SHP77 treated with DMSO at 0.1 percent for 48 hours (cell line): ENCODE results near the gene STIM1.
A peak's percentile ranks its signal among the peaks of the same experiment; 100 is the strongest.

Experiments
- DNase-seq: peaks from one replicate; lab custom pipeline; 2025; lab: John Stamatoyannopoulos, UW

The STIM1 gene

DNA sequence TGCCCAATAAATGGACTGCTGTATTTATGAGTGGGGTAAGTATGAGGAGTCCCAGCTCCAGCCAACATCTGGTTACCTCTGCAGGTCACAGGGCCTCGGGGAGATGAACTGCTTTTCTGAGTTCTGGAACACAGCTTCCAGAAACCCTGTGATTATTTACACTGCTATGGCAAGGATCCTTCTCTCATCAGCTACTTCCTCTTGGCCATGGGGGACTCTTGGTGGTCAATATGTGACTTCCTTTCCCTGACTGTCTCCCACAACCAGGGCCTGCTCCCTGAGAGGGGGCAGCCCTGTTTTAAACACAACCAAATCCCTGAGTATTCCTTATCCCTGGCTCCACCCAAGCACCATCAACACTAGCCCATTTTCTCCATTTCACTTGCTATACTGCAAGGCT lies 24.7 kb upstream of the STIM1 start:
- DNase-seq = no peak

GRCh38 chr11:3831378-3832239 lies 23.9 kb upstream of the STIM1 start:
- DNase-seq = no peak

- no peak for DNase-seq
These were observed 22.6 kb upstream of the STIM1 start for GRCh38 chr11:3832816-3833215.

- DNase-seq = no peak
These were observed 22.0 kb upstream of the STIM1 start for GRCh38 chr11:3833449-3833848.

- DNase-seq = no peak
These were observed 21.2 kb upstream of the STIM1 start for GRCh38 chr11:3834349-3834663.

GRCh38 chr11:3834664-3835461 lies 20.6 kb upstream of the STIM1 start:
- DNase-seq = no peak

DNA sequence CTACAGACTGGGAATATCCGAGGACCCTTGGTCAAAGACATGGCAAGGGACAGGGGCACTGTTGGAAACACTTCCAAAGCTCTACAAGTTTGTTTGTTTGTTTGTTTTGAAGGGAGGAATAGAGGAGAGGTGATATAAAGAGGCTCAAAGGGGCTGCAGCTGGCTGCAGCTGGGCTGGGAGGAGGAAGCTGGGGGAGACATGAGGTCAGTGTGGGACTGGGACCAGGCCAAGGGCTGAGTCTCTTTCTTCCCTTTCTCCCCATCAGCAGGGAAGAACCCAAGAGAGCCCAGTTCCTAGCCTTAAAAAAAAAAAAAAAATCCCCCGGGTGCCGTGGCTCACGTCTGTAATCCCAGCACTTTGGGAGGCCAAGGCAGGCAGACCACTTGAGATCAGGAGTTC lies 19.7 kb upstream of the STIM1 start:
- no peak for DNase-seq

DNA sequence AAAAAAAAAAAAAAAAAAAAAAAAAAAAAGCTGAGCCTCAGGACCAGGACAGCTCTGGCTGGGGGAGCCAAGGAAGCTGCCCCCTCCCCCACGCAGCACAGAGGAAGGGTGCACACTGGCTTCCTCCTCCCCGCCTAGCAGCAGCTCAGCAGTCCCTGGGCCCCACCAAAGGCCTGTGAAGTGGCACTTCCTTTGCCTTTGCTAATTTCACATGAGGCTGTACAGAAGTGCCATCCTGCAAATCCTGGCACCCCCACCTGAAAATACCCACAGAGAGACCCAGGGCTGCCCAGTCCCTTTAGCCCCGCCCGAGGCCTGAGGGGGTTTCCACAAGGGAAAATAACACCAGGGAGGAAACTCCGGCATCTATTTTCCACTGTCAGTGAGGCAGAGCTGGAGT lies 18.6 kb upstream of the STIM1 start:
- DNase-seq = no peak

GRCh38 chr11:3837793-3838192 lies 17.7 kb upstream of the STIM1 start:
- DNase-seq = no peak

DNA sequence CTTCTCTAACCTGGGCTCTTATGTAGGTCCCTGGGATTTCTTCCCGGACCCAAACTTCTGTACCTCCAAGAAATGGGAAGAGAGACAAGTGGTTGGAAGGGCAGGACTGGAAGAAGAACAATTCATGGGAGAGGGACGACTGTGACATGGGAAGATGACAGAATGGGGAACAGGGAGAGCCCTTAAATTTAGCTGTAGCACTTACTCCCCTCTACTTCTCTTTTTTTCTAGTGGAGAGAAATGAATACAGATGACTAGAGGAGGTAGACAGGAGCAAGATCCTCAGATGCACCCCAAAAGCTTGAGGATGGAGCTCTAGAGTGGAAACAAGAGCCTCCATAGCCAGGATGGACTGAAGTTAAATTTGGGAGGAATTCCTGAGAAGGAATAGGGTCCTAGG lies 17.0 kb upstream of the STIM1 start:
- DNase-seq = no peak

- DNase-seq = no peak
These were observed 15.2 kb upstream of the STIM1 start for GRCh38 chr11:3840004-3840869.

DNA sequence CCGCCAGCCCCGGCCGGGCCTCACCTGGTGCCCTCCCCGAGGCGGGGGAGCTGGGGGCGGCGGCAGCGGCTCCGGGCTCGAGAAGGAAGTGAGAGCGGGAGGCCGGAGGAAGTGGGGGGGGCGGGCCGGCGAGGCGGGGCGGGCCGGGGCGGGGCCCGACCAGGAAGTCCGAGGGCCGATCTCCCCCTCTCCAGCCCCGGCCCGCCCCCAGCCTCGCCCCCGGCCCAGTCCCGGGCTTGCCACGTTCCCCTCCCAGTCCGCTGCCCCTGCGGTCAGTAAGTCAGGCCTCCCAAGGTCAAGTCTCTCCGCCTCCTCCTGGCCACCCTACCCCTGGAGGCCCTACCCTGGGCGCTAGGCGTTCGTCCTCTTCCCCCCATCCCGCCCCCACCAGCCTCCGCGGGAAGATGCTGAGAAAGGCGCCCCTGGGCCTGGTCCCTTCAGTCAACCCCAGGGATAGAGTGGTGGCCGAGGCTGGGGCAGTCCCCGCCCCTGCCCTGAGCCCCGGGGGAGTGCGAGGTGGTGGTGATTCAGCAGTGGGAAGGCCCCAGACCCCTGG lies 14.5 kb upstream of the STIM1 start, which contains the start of gene RHOG:
RHOG (minus strand) TSS at position 90 of the 556 bp plus-strand sequence. CDS start 12,821 bp downstream, outside the sequence.
- DNase-seq = peak; percentile 52

DNA sequence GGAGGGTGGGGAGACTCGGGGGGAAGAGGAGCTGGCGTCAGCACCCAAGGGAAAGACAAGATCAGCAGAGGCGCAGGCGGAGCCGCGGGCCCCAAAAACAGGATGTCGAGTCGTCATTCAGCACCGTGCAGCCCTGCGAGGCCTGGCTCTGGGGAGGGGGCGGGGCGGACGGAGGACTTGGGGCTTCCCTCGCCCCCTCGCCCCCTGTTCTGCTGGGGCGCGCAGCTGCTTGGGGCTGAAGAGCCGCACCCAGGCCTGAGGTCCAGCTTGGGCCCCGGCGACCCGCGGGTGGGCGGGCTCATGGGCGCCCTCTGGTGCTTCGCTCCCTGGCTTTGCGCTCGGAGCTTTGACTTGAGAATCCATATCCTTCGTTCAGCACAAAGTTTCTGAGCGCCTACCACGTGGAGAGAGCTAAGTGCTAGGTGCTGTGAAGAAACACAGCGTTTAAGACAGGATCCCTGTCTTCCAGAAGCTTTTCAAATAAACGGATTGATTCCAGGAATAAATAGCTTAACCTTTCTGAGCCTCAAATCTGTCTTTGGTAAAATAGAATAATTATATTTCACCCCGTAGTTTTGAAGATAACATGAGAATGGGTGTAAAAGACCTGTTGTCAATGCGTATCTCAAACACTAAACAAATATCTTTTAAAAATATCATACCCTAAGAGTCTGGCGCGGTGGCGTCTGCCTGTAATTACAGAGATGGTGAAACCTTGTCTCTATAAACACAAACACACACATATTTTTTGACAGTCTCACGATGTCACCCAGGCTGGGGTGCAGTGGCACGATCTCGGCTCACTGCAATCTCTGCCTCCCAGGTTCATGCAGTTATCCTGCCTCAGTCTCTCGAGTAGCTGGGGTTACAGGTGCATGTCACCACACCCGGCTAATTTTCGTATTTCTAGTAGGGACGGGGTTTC lies 13.8 kb upstream of the STIM1 start:
- peak; percentile 65 for DNase-seq

DNA sequence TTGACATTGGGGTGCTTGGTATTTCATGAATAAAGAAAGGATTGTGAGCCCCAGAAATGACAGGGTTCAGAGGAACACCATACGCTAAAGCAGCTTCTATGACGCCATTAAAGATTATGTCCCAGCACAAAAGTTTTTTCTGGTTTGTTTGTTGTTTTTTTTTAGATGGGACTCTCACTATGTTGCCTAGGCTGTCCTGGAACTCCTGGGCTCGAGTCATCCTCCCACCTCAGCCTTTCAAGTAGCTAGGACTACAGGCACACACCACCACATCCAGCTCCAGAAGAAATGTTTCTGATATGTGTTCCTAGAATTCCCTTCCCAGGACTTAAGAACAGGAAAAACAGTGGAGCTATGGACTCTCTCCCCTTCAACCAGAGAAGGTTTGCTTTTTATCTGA lies 12.1 kb upstream of the STIM1 start:
- DNase-seq = no peak

- DNase-seq = no peak
These were observed 10.2 kb upstream of the STIM1 start for GRCh38 chr11:3845246-3845645.

DNA sequence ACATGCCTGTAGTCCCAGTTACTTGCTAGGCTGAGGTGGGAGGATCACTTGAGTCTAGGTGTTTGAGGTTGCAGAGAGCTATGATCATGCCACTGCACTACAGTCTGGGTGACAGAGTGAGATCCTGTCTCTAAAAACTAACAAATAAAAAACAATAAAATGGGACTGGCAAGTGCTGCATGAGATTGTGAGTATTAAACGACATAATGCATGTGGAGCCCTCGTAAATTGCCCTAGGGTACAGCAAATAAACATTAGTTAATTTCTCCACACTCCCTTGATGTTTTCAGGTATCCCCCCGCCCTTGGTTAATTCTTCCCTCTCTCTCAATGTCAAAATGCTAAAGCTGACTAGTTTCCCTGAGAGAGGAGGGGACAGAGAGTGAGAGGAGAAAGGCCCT lies 9.8 kb upstream of the STIM1 start:
- no peak for DNase-seq

DNA sequence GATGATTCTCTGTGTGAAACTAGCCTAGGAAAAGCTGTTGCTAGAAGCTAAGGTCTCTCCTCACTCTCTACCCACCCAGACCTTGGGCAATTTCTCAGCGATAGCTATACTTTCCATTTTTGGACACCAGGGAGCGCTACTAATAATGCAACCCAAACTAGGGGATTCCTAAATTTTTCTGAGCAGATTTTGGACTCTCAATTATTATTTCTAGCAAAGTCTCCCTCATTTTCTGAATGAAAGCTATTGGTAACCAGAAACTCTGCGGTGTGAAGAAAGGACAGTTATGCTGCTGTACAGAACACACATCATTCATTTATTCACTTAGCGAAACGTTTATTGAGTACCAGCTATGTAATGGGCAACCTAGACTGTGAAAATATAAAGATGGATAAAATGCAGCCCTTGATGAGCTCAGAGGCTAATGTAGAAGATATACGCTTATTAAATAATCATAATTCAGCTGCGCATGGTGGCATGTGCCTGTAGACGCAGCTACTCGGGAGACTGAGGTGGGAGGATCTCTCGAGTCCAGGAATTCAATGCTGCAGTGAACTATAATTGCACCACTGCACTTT lies 6.1 kb upstream of the STIM1 start:
- DNase-seq = peak; percentile 11

DNA sequence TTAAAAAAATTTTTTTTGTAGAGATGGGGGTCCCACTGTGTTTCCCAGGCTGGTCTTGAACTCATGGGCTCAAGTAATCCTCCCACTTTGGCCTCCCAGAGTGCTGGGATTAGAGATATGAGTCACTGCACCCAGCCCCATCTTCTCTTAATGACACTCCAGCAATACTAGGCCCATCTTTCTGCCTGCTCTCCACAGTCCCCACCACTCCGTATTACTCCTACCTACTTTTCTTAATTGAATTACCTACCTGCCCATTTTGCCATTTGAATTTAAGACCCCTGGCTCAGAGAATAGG lies 2.0 kb upstream of the STIM1 start:
- DNase-seq = no peak

DNA sequence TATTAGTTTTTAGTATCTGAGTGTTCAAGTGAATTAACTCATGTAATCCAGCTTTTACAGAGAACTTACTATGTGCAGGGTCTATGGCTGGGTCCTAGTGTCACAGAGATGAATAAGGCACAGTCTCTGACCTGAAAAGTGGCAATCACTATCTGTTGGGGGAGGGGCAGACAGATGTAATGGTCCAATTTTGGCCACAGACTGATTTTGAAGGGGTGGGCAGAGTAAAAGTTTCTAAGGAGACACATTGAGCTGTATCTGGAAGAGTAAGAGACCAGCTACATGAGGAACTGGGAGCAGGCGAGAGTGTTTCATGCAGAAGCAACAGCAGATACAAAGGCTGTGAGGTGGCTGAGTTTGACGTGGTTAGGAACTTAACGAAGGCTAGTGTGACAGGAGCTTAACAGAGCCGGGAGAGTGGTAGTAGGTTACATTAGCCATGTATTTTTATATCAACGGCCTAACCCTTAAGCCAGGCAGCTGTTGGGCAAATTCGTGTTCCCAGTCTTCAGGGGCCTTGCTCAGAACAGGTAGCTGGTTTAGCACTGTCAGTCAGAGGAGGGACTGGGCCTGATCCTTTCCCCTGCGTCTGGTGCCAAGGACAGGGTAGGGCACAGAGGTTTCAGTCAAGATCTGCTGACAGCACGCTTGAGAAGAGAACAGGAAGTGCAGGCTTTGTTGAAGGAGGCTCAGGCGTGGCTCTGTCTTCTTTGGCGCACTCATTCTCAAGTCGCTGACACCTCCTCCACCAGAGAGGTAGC lies 1.4 kb upstream of the STIM1 start:
- no peak for DNase-seq

GRCh38 chr11:3854660-3854976 lies 846 bp upstream of the STIM1 start:
- DNase-seq = no peak
